K562 (cell line): ENCODE data around the gene C22orf39. TPM values are rescaled to one million over a fixed set of nuclear protein-coding genes. Genes with fewer than 3 reads are reported as not detected.

Experiments
- ARHGAP35 ChIP-seq: fragments of 450-650 bp; IDR thresholded peaks from 2 replicates; pipeline ENCODE4 v1.6.1; 2018; ENCODE audit not compliant: partially characterized antibody
- ATF3 ChIP-seq, 2 experiments: fragments of 450-650 bp in 1 of 2; sonication (generic) in 1 of 2; formaldehyde crosslinking in 1 of 2; IDR thresholded peaks in 1 of 2; conservative IDR thresholded peaks in 1 of 2; 2 replicates each; pipeline versions ENCODE4 v1.6.1 to v1.8.1; 2016 to 2023; ENCODE audit warnings: mild to moderate bottlenecking in 2 of 2, moderate library complexity in 2 of 2, inconsistent platforms in 1 of 2, missing genetic modification reagents in 1 of 2
- CCNT2 ChIP-seq: IDR thresholded peaks from 2 replicates; pipeline ENCODE4 v1.6.1; 2011; ENCODE audit warnings: borderline replicate concordance, low read depth, mild to moderate bottlenecking, moderate library complexity, mixed read lengths, low read length; ENCODE audit not compliant: insufficient read length; ENCODE audit errors: extremely low read depth
- CHD4 ChIP-seq: fragments of 200-600 bp; sonication (generic); IDR thresholded peaks from 3 replicates; pipeline ENCODE4 v1.6.1; 2012; ENCODE audit warnings: low read depth, mild to moderate bottlenecking, mixed read lengths, low read length, inconsistent platforms; ENCODE audit not compliant: insufficient read depth, insufficient replicate concordance, poor library complexity, severe bottlenecking
- CREB3L1 ChIP-seq: fragments of 450-650 bp; IDR thresholded peaks from 2 replicates; pipeline ENCODE4 v1.6.1; 2014; ENCODE audit warnings: low read depth, mild to moderate bottlenecking, moderate library complexity, borderline replicate concordance
- EP300 ChIP-seq: IDR thresholded peaks from 2 replicates; pipeline ENCODE4 v1.6.1; 2012; ENCODE audit warnings: low read length, improper control_type of control experiment
- ESRRB ChIP-seq: fragments of 250-450 bp; sonication (Bioruptor Pico); IDR thresholded peaks from 2 replicates; pipeline ENCODE4 v1.5.0; 2020; ENCODE audit warnings: mild to moderate bottlenecking, moderate library complexity, borderline replicate concordance
- HNRNPLL ChIP-seq: fragments of 200-400 bp; formaldehyde crosslinking; IDR thresholded peaks from 2 replicates; pipeline ENCODE4 v1.6.1; 2017; ENCODE audit warnings: low read length, low read depth, mild to moderate bottlenecking; ENCODE audit not compliant: poor library complexity, severe bottlenecking
- KAT2B ChIP-seq: IDR thresholded peaks from one replicate; pipeline ENCODE4 v1.6.1; 2012; ENCODE audit warnings: low read depth, mild to moderate bottlenecking, control low read depth, inconsistent platforms, low read length, moderate library complexity
- MCM3 ChIP-seq: fragments of 450-650 bp; IDR thresholded peaks from 2 replicates; pipeline ENCODE4 v1.6.1; 2016
- NCOA1 ChIP-seq: fragments of 450-650 bp; IDR thresholded peaks from 2 replicates; pipeline ENCODE4 v1.6.1; 2016; ENCODE audit warnings: low read depth
- SP1 ChIP-seq: sonication (generic); formaldehyde crosslinking; IDR thresholded peaks from 2 replicates; pipeline ENCODE4 v1.8.1; 2022; ENCODE audit warnings: mild to moderate bottlenecking, missing genetic modification reagents
- TSC22D4 ChIP-seq: fragments of 450-650 bp; IDR thresholded peaks from 2 replicates; pipeline ENCODE4 v1.6.1; 2016; ENCODE audit warnings: missing genetic modification characterization, missing biosample characterization, control low read depth
- ZNF695 ChIP-seq: fragments of 450-650 bp; formaldehyde crosslinking; IDR thresholded peaks from 2 replicates; pipeline ENCODE4 v1.4.0; 2020; ENCODE audit warnings: mild to moderate bottlenecking, moderate library complexity
- ZNF707 ChIP-seq: fragments of 250-450 bp; sonication (Bioruptor Pico); conservative IDR thresholded peaks from 2 replicates; pipeline ENCODE4 v1.8.0; 2022; ENCODE audit warnings: inconsistent platforms, mild to moderate bottlenecking, moderate library complexity
- polyA plus RNA-seq, 8 experiments: library from polyadenylated mRNA; depleted of rRNA in 4 of 8; stranded (reverse) in 5 of 8; unstranded in 3 of 8; fragments of >200 nt; fragmentation: Nextera tagmentation in 2 of 8; fragmentation: Illumina TruSeq in 1 of 8; extraction: Ambion mirVana in 2 of 8; extraction: Trizol in 1 of 8; gene quantifications; 2 replicates each; pipeline versions ENCODE4 v1.2.1 to v1.2.3, GENCODE V29; 2011 to 2014; ENCODE audit warnings: inconsistent platforms in 1 of 8, missing spikeins in 1 of 8
- total RNA-seq, 7 experiments: library from RNA; depleted of rRNA in 6 of 7; stranded (reverse); fragments of >200 nt in 6 of 7; fragmentation: Illumina TruSeq in 2 of 7; extraction: Trizol in 2 of 7; gene quantifications; 2 replicates each; pipeline versions ENCODE4 v1.2.1 to v1.2.3, GENCODE V29; 2011 to 2021; ENCODE audit warnings: low replicate concordance in 1 of 7

C22orf39 gene
- total and polyA plus RNA-seq, 9 of the 15 experiments (the other 6 are each of a cell fraction or from before 2014, with no cell fraction given), result 20.4 to 139 (median 66.8) TPM

GRCh38 chr22:19448739-19449421 lies 1.4 kb upstream of the C22orf39 start (continued):
- TF ChIP-seq CREB3L1 (no peak), EP300 (no peak), CHD4 (no peak), ARHGAP35 (no peak), ATF3 (IDR thresholded peaks at IDR 0.05) (no peak), ATF3 (CRISPR knock-in tag; conservative IDR thresholded peaks at IDR 0.05) (peak; percentile 30; the same call in 1 of the 2 replicates), ESRRB (CRISPR knock-in tag) (no peak), KAT2B (no peak), ZNF707 (CRISPR knock-in tag) (no peak), SP1 (CRISPR knock-in tag) (no peak), NCOA1 (no peak), TSC22D4 (peak; percentile 80; the same call in 1 of the 2 replicates), ZNF695 (CRISPR knock-in tag) (no peak), HNRNPLL (peak; percentile 22), MCM3 (no peak), CCNT2 (no peak)
